Measurements from ENCODE around the gene AATK. TPM values are rescaled to one million over a fixed set of nuclear protein-coding genes. Genes with fewer than 3 reads are reported as not detected.

AATK gene
- total and polyA plus RNA-seq, 9 of the 15 experiments (the other 6 are each of a cell fraction or from before 2014, with no cell fraction given) = 0.11 to 0.55 (median 0.38) TPM; not detected in 5

DNA sequence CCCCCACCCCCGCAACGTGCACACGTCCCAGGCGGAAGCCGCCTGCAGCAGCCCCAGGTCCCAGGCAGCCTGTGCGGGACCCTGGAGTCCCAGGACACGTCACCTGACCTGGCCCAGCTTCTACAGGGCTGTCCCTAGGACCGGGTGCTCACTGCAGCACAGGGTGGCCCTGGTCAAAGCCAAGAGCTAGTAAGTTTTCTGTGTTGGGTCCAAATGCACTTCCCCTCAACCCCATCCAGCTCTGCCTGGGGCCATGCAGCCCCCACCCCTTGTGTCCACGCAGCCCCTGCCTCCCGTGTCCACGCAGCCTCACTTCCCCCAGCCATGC lies 22.9 kb downstream of the AATK start:
- H3K9me1 ChIP-seq (ENCODE audit: control insufficient read depth, insufficient read depth, low read length) = no peaks in the 10 kb centered on the region
- H3K9ac ChIP-seq (ENCODE audit: insufficient read depth in 1 of 2, low read depth in 2 of 2, low read length in 2 of 2) = peak overlapping the region in 1 of 2 experiments; percentile 83; a peak in 2 of 4 replicates
- BruUV-seq (replicated peaks) = no TSS peak
- peaks cover 9 to 32% of the 10 kb centered on the region in 2 experiments; a peak in 3 of 5 replicates for H3K4me1 ChIP-seq (replicated peaks in 1 of 2; ENCODE audit: control insufficient read depth in 2 of 2, insufficient read depth in 2 of 2, low read length in 2 of 2)
- no peaks in the 10 kb centered on the region for H3K79me2 ChIP-seq (ENCODE audit: control insufficient read depth, insufficient read depth, low read length)
- H2AFZ ChIP-seq (ENCODE audit: low read depth, low read length) = peak overlapping the region; percentile 89
- H3K27ac ChIP-seq (ENCODE audit: extremely low read depth, low read depth, low read length) = no peak overlapping the region
- CTCF ChIA-PET (ENCODE audit: low intra/inter-chr PET ratio) = interaction anchor here (0.8 to 2.4 kb wide), 2 partner anchors 87 to 99 kb away, joined by 8 to 17 read pairs; no protein-coding TSS in a partner anchor
- POLR2A ChIA-PET = interaction anchor here (2.8 kb wide), 1 partner anchor 10 kb away, joined by 15 read pairs; no protein-coding TSS in a partner anchor
- no peak overlapping the region for H3K4me2 ChIP-seq (ENCODE audit: insufficient read depth, low read length)
- H4K20me1 ChIP-seq (replicated peaks; ENCODE audit: control insufficient read depth, insufficient read depth, low read length) = no peaks in the 10 kb centered on the region
- in situ Hi-C loops (cut with MboI) = loop anchor here (25.0 kb wide), 1 partner anchor 94 kb away; the partner anchor contains the start of genes NDUFAF8 and TEPSIN
- H3K36me3 ChIP-seq (ENCODE audit: control insufficient read depth, insufficient read depth, low read length) = no peaks in the 10 kb centered on the region
- no peaks in the 10 kb centered on the region for H3K9me3 ChIP-seq (replicated peaks; ENCODE audit: control insufficient read depth, insufficient read depth, low read depth, low read length)
- DNase-seq (ENCODE audit: extremely low read depth in 1 of 4, low spot score in 3 of 4) (no peak), ATAC-seq (peak; percentile 58), FAIRE-seq (no peak)
- peaks cover 2 to 31% of the 10 kb centered on the region in 2 experiments; a peak in 3 of 5 replicates for H3K27me3 ChIP-seq (ENCODE audit: control insufficient read depth in 2 of 2, insufficient read depth in 2 of 2, low read length in 2 of 2)
- intact Hi-C loops (cut with micrococcal nuclease) = loop anchor here (2.0 to 5.0 kb wide), 2 partner anchors 58 to 84 kb away; no protein-coding TSS in a partner anchor
- H3K4me3 ChIP-seq = no peak overlapping the region
- WGBS (ENCODE audit: insufficient coverage, low coverage, missing lambda C conversion rate) = 34% methylated on average over 11 of the region's 11 CpGs
- TF ChIP-seq ZNF584 (CRISPR knock-in tag; IDR thresholded peaks at IDR 0.05; ENCODE audit: low read depth) (no peak), ZNF699 (CRISPR knock-in tag; IDR thresholded peaks at IDR 0.05; ENCODE audit: insufficient replicate concordance) (no peak), HBP1 (CRISPR knock-in tag; IDR thresholded peaks at IDR 0.05) (no peak), RBM17 (IDR thresholded peaks at IDR 0.05; ENCODE audit: borderline replicate concordance, low read depth, low read length) (no peak), BCL6 (CRISPR knock-in tag; IDR thresholded peaks at IDR 0.05) (no peak), TAF15 (IDR thresholded peaks at IDR 0.05; ENCODE audit: low read depth, low read length) (no peak), KAT8 (IDR thresholded peaks at IDR 0.05; ENCODE audit: low read depth) (no peak), C11orf30 (IDR thresholded peaks at IDR 0.05; ENCODE audit: low read depth) (no peak), TCF3 (CRISPR knock-in tag; IDR thresholded peaks at IDR 0.05) (no peak), FOXJ2 (tag; IDR thresholded peaks at IDR 0.05) (no peak), HMGN3 (IDR thresholded peaks at IDR 0.05; ENCODE audit: borderline replicate concordance, extremely low read depth, insufficient read length, low read depth, low read length) (no peak)
- TF ChIP-seq, protein P1, sequence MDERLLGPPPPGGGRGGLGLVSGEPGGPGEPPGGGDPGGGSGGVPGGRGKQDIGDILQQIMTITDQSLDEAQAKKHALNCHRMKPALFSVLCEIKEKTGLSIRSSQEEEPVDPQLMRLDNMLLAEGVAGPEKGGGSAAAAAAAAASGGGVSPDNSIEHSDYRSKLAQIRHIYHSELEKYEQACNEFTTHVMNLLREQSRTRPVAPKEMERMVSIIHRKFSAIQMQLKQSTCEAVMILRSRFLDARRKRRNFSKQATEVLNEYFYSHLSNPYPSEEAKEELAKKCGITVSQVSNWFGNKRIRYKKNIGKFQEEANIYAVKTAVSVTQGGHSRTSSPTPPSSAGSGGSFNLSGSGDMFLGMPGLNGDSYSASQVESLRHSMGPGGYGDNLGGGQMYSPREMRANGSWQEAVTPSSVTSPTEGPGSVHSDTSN (CRISPR knock-in tag; IDR thresholded peaks at IDR 0.05; ENCODE audit: low read depth) = no peak
- TF ChIP-seq, protein P1 (tag; conservative IDR thresholded peaks at IDR 0.05; ENCODE audit: low read depth) = no peak
- TF ChIP-seq, protein P2, sequence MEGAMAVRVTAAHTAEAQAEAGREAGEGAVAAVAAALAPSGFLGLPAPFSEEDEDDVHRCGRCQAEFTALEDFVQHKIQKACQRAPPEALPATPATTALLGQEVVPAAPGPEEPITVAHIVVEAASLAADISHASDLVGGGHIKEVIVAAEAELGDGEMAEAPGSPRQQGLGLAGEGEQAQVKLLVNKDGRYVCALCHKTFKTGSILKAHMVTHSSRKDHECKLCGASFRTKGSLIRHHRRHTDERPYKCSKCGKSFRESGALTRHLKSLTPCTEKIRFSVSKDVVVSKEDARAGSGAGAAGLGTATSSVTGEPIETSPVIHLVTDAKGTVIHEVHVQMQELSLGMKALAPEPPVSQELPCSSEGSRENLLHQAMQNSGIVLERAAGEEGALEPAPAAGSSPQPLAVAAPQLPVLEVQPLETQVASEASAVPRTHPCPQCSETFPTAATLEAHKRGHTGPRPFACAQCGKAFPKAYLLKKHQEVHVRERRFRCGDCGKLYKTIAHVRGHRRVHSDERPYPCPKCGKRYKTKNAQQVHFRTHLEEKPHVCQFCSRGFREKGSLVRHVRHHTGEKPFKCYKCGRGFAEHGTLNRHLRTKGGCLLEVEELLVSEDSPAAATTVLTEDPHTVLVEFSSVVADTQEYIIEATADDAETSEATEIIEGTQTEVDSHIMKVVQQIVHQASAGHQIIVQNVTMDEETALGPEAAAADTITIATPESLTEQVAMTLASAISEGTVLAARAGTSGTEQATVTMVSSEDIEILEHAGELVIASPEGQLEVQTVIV (CRISPR knock-in tag; IDR thresholded peaks at IDR 0.05; ENCODE audit: borderline replicate concordance) = no peak
